Heart right ventricle (tissue), 16 donors: ENCODE measurements around the gene AEN. TPM values are rescaled to one million over a fixed set of nuclear protein-coding genes. Genes with fewer than 3 reads are reported as not detected.

ENCODE experiments used
- ATAC-seq, 8 donors: fragments of 200-7000 bp; cut with Tn5 transposase; one replicate each; pipeline ENCODE4 v1.9.1; 2020; ENCODE audit warnings: mild to moderate bottlenecking in 8 of 8, moderate library complexity in 8 of 8, moderate number of reproducible peaks in 1 of 8
- DNase-seq, 2 donors: peaks; one replicate each; pipeline ENCODE4 v3.0.0-alpha.2; 2020
- H3K27ac ChIP-seq, 10 donors: fragments of 200-600 bp; sonication (generic) in 2 of 10; one replicate each; pipeline versions ENCODE4 v1.5.0 to v1.8.0; 2020 to 2022; ENCODE audit warnings: mild to moderate bottlenecking in 3 of 10
- H3K27me3 ChIP-seq, 7 donors: fragments of 200-600 bp; one replicate each; pipeline ENCODE4 v1.8.0; 2021 to 2022; ENCODE audit warnings: mild to moderate bottlenecking in 2 of 7
- H3K36me3 ChIP-seq, 9 donors: fragments of 200-600 bp; sonication (generic) in 1 of 9; one replicate each; pipeline versions ENCODE4 v1.5.0 to v1.8.0; 2020 to 2022; ENCODE audit warnings: mild to moderate bottlenecking in 2 of 9
- H3K4me1 ChIP-seq, 9 donors: fragments of 200-600 bp; sonication (generic) in 1 of 9; one replicate each; pipeline versions ENCODE4 v1.5.0 to v1.8.0; 2020 to 2022; ENCODE audit warnings: mild to moderate bottlenecking in 4 of 9
- H3K4me3 ChIP-seq, 10 donors: fragments of 200-600 bp; sonication (generic) in 2 of 10; one replicate each; pipeline versions ENCODE4 v1.5.0 to v1.8.0; 2020 to 2022; ENCODE audit warnings: mild to moderate bottlenecking in 7 of 10, moderate library complexity in 2 of 10
- H3K9me3 ChIP-seq, 11 donors: fragments of 200-600 bp in 10 of 11; sonication (generic) in 2 of 11; one replicate each; pipeline versions ENCODE4 v1.5.0 to v1.8.0; 2013 to 2022; ENCODE audit warnings: mild to moderate bottlenecking in 2 of 11, control low read depth in 1 of 11, moderate library complexity in 1 of 11
- CTCF ChIP-seq, 9 donors: fragments of 200-600 bp; sonication (generic) in 2 of 9; IDR thresholded peaks; one replicate each; pipeline versions ENCODE4 v1.5.0 to v1.8.0; 2021 to 2022; ENCODE audit warnings: antibody characterized with exemption in 9 of 9, mild to moderate bottlenecking in 5 of 9, moderate library complexity in 1 of 9
- WGBS, 2 donors: extraction: QIAGEN DNeasy Blood & Tissue Kit; methylation state at CpG; one replicate each; pipeline ENCODE4 v1.1.7; 2013; ENCODE audit warnings: inconsistent platforms in 1 of 2; 5-methylcytosine and 5-hydroxymethylcytosine counted together
- intact Hi-C, 10 donors: fragments of 100-400 bp; cut with DNase I; formaldehyde crosslinking; loops; one replicate each; pipeline versions ENCODE4 v1.11.1 to v1.14.2; 2022
- polyA plus RNA-seq, 2 donors: library from polyadenylated mRNA; stranded (reverse); fragments of 200-250 nt; gene quantifications; one replicate each; pipeline ENCODE4 v1.2.3, GENCODE V29; 2013
- total RNA-seq, 10 donors: library from RNA; stranded (reverse); fragmentation: NEBNext Ultra II Directional in 3 of 10; extraction: Animal tissue kit (Norgen Biotek cat#: 25700) in 3 of 10; gene quantifications; one replicate each; pipeline versions ENCODE4 v1.2.1 to v1.2.4, GENCODE V29; 2021 to 2023
- donor health status: Arrhythmogenic right ventricular cardiomyopathy.
- donor health status: ischemic (EF 13 %, LVEDD 7.1; RV severe dilation, severe dysfunction).
- donor health status: healthy with polysubstance abuse.
- donor health status: DM: no; HTN: yes; CAD: no.
- donor health status: DM: no; HTN: no; CAD: no.
- donor health status: ischemic (EF 25% LVEDD 6.9; RV normal size, moderate dysfunction).
- donor health status: ischemic (EF 25% LVEDD 5.7; RV mildly dilated, moderate dysfunction).
- donor health status: healthy.
- donor health status: DM: yes; HTN: yes; CAD: no.
- donor health status: Ischemic cardiomyopathy.
- donor health status: ischemic (EF 35%, LVEDD 5.7; RV mildly dilated, moderate dysfunction).
- donor health status: nonischemic (EF 11% LVEDD 7.7; RV severe dilation, severe dysfunction).
- donor health status: DM: yes; HTN: yes; CAD: no.
- donor health status: PGD.
- donor health status: ischemic (EF 29% LVEDD 5.4; RV normal size, mild dysfunction).
- donor health status: nonischemic (EF 23%, LVEDD 6.1; RV moderate dilation, normal function).

Gene AEN
- total and polyA plus RNA-seq, 12 donors = 3.4 to 13.2 (median 5.6) TPM

GRCh38 chr15:88655103-88655553 is 34.0 kb downstream of the AEN start:
- Histone ChIP-seq H3K4me3 (no peak overlapping the region), H3K27ac (peak overlapping the region in 1 of 10 donors; percentile 44), H3K36me3 (peaks cover 0 to 8% (median 0%) of the 10 kb centered on the region in 9 donors), H3K27me3 (no peaks in the 10 kb centered on the region), H3K9me3 (no peaks in the 10 kb centered on the region), H3K4me1 (peaks cover 0 to 25% (median 6%) of the 10 kb centered on the region in 9 donors)
- ATAC-seq (no peak), DNase-seq (no peak)
- intact Hi-C loops = loop anchor here in 4 of 10 donors (5.0 to 10.0 kb wide), 3 partner anchors 177 to 240 kb away; partner anchors contain the start of gene HAPLN3 (in 2 of the 4)
- 84 to 86% methylated on average over 14 of the region's 14 CpGs for WGBS, 2 donors
- no peak for TF ChIP-seq CTCF (IDR thresholded peaks at IDR 0.05)

GRCh38 chr15:88655800-88656488 is 34.8 kb downstream of the AEN start:
- Histone ChIP-seq H3K9me3 (no peaks in the 10 kb centered on the region), H3K4me1 (peaks cover 0 to 18% (median 4%) of the 10 kb centered on the region in 9 donors), H3K27ac (peak overlapping the region in 1 of 10 donors; percentile 44), H3K36me3 (peaks cover 0 to 8% (median 0%) of the 10 kb centered on the region in 9 donors), H3K4me3 (no peak overlapping the region), H3K27me3 (no peaks in the 10 kb centered on the region)
- TF ChIP-seq CTCF (IDR thresholded peaks at IDR 0.05) = no peak
- no peak for ATAC-seq
- no peak for DNase-seq
- 84 to 86% methylated on average over 8 of the region's 8 CpGs for WGBS, 2 donors
- intact Hi-C loops = loop anchor here in 6 of 10 donors (2.0 to 10.0 kb wide), 4 partner anchors 176 to 239 kb away; partner anchors contain the start of gene HAPLN3 (in 2 of the 6)

GRCh38 chr15:88656760-88657221 is 35.7 kb downstream of the AEN start:
- WGBS, 2 donors = 81 to 82% methylated on average over 10 of the region's 10 CpGs
- Histone ChIP-seq H3K9me3 (no peaks in the 10 kb centered on the region), H3K27ac (no peak overlapping the region), H3K4me1 (peaks cover 0 to 14% (median 4%) of the 10 kb centered on the region in 9 donors), H3K36me3 (peaks cover 0 to 5% (median 0%) of the 10 kb centered on the region in 9 donors), H3K27me3 (no peaks in the 10 kb centered on the region), H3K4me3 (no peak overlapping the region)
- no peak for TF ChIP-seq CTCF (IDR thresholded peaks at IDR 0.05)
- intact Hi-C loops = loop anchor here in 9 of 10 donors (1.0 to 10.0 kb wide), 5 partner anchors 176 to 238 kb away; partner anchors contain the start of gene HAPLN3 (in 2 of the 9)
- DNase-seq = no peak
- no peak for ATAC-seq

GRCh38 chr15:88657326-88658069 is 36.4 kb downstream of the AEN start:
- peaks cover 0 to 5% (median 0%) of the 10 kb centered on the region in 9 donors for H3K36me3 ChIP-seq
- peaks cover 0 to 14% (median 4%) of the 10 kb centered on the region in 9 donors for H3K4me1 ChIP-seq
- ATAC-seq (peak in 6 of 8 donors; percentile 32 to 58 (median 54)), DNase-seq (no peak)
- intact Hi-C loops = loop anchor here (1.0 to 10.0 kb wide), 6 partner anchors 175 to 237 kb away; partner anchors contain the start of gene HAPLN3 (in 2 of the 10)
- 39 to 40% methylated on average over 13 of the region's 13 CpGs for WGBS, 2 donors
- no peak overlapping the region for H3K27ac ChIP-seq
- peak; percentile 53 to 77 (median 74) for TF ChIP-seq CTCF (IDR thresholded peaks at IDR 0.05)
- H3K27me3 ChIP-seq = no peaks in the 10 kb centered on the region
- peaks cover 0 to 5% (median 0%) of the 10 kb centered on the region in 11 donors for H3K9me3 ChIP-seq
- no peak overlapping the region for H3K4me3 ChIP-seq
